Left ventricle myocardium inferior (tissue), 1 donor: ENCODE results near the gene EMP2. TPM values are rescaled to one million over a fixed set of nuclear protein-coding genes. Genes with fewer than 3 reads are reported as not detected.

ENCODE experiments used
- DNase-seq: peaks from one replicate; pipeline ENCODE4 v3.0.0-alpha.2; 2020
- H3K27ac ChIP-seq: fragments of 200-600 bp; replicated peaks from 2 replicates; pipeline ENCODE4 v1.8.0; 2021
- H3K27me3 ChIP-seq: fragments of 200-600 bp; 2 replicates; pipeline ENCODE4 v1.8.0; 2021; ENCODE audit warnings: low read depth
- H3K36me3 ChIP-seq: fragments of 200-600 bp; 2 replicates; pipeline ENCODE4 v1.8.0; 2021
- H3K4me1 ChIP-seq: fragments of 200-600 bp; 2 replicates; pipeline ENCODE4 v1.8.0; 2021
- H3K4me3 ChIP-seq: fragments of 200-600 bp; 2 replicates; pipeline ENCODE4 v1.8.0; 2021; ENCODE audit warnings: mild to moderate bottlenecking, moderate library complexity
- H3K9me3 ChIP-seq: fragments of 200-600 bp; replicated peaks from 2 replicates; pipeline ENCODE4 v1.8.0; 2021
- intact Hi-C: fragments of 100-400 bp; cut with micrococcal nuclease; formaldehyde crosslinking; loops from one replicate; pipeline ENCODE4 v1.11.0; 2022
- total RNA-seq: library from RNA; stranded (reverse); fragmentation: NEBNext Ultra II Directional; extraction: Animal tissue kit (Norgen Biotek cat#: 25700); gene quantifications from one replicate; pipeline ENCODE4 v1.2.1, GENCODE V29; 2021
- TF ChIP-seq, protein P1 (sequence below): fragments of 200-600 bp; IDR thresholded peaks from 2 replicates; pipeline ENCODE4 v1.8.0; 2021; ENCODE audit warnings: antibody characterized with exemption, mild to moderate bottlenecking, borderline replicate concordance
- donor health status: DM: no; HTN: yes; CAD: no; lungs with severe emphysema.

EMP2 gene
- total RNA-seq, 1 donor from 2014 or later: 60.5 TPM

- Histone ChIP-seq H3K4me1 (peaks cover 17% of the 10 kb centered on the region), H3K4me3 (no peak overlapping the region), H3K27me3 (no peaks in the 10 kb centered on the region), H3K36me3 (peaks cover 22% of the 10 kb centered on the region), H3K27ac (no peak overlapping the region), H3K9me3 (peaks cover 10% of the 10 kb centered on the region)
- TF ChIP-seq, protein P1, sequence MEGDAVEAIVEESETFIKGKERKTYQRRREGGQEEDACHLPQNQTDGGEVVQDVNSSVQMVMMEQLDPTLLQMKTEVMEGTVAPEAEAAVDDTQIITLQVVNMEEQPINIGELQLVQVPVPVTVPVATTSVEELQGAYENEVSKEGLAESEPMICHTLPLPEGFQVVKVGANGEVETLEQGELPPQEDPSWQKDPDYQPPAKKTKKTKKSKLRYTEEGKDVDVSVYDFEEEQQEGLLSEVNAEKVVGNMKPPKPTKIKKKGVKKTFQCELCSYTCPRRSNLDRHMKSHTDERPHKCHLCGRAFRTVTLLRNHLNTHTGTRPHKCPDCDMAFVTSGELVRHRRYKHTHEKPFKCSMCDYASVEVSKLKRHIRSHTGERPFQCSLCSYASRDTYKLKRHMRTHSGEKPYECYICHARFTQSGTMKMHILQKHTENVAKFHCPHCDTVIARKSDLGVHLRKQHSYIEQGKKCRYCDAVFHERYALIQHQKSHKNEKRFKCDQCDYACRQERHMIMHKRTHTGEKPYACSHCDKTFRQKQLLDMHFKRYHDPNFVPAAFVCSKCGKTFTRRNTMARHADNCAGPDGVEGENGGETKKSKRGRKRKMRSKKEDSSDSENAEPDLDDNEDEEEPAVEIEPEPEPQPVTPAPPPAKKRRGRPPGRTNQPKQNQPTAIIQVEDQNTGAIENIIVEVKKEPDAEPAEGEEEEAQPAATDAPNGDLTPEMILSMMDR: no peak
- DNase-seq: no peak
- intact Hi-C loops: no loop called here
Measured at GRCh38 chr16:10519297-10519696, 61.1 kb downstream of the EMP2 start.

GRCh38 chr16:10518479-10519041, 61.8 kb downstream of the EMP2 start:
- no peak for DNase-seq
- intact Hi-C loops: no loop called here
- peaks cover 15% of the 10 kb centered on the region for H3K36me3 ChIP-seq
- TF ChIP-seq, protein P1: no peak
- H3K9me3 ChIP-seq: peaks cover 10% of the 10 kb centered on the region
- H3K27ac ChIP-seq: no peak overlapping the region
- H3K4me1 ChIP-seq: peaks cover 24% of the 10 kb centered on the region
- H3K27me3 ChIP-seq: no peaks in the 10 kb centered on the region
- no peak overlapping the region for H3K4me3 ChIP-seq

- TF ChIP-seq, protein P1: no peak
- no peak for DNase-seq
- Histone ChIP-seq H3K27ac (no peak overlapping the region), H3K36me3 (peaks cover 9% of the 10 kb centered on the region), H3K4me1 (peaks cover 24% of the 10 kb centered on the region), H3K27me3 (no peaks in the 10 kb centered on the region), H3K9me3 (peaks cover 10% of the 10 kb centered on the region), H3K4me3 (no peak overlapping the region)
- intact Hi-C loops: no loop called here
Measured at GRCh38 chr16:10517868-10518267, 62.5 kb downstream of the EMP2 start.

GRCh38 chr16:10514369-10515055, 65.9 kb downstream of the EMP2 start:
- intact Hi-C loops: loop anchor here (5.0 kb wide), 2 partner anchors 202 to 223 kb away; no protein-coding TSS in a partner anchor
- H3K4me1 ChIP-seq: peaks cover 24% of the 10 kb centered on the region
- DNase-seq: no peak
- H3K9me3 ChIP-seq: peaks cover 10% of the 10 kb centered on the region
- no peaks in the 10 kb centered on the region for H3K27me3 ChIP-seq
- no peaks in the 10 kb centered on the region for H3K36me3 ChIP-seq
- no peak overlapping the region for H3K4me3 ChIP-seq
- TF ChIP-seq, protein P1: peak; percentile 74
- H3K27ac ChIP-seq: peak overlapping the region; percentile 39

- Histone ChIP-seq H3K27ac (no peak overlapping the region), H3K9me3 (peaks cover 8% of the 10 kb centered on the region), H3K27me3 (no peaks in the 10 kb centered on the region), H3K4me3 (no peak overlapping the region), H3K4me1 (peaks cover 20% of the 10 kb centered on the region), H3K36me3 (peaks cover 21% of the 10 kb centered on the region)
- TF ChIP-seq, protein P1: no peak
- no peak for DNase-seq
- intact Hi-C loops: loop anchor here (5.0 kb wide), 2 partner anchors 200 to 225 kb away; no protein-coding TSS in a partner anchor
Measured at GRCh38 chr16:10511829-10512228, 68.6 kb downstream of the EMP2 start.
